Thyroid gland (tissue), 4 donors: ENCODE measurements around the gene ARL8A.

Source experiments
- CTCF ChIP-seq, 6 experiments: fragments of 200-600 bp in 3 of 6; fragments of 450-650 bp in 3 of 6; sonication (generic) in 3 of 6; IDR thresholded peaks; one replicate each; pipeline ENCODE4 v1.5.1; 2016 to 2019; ENCODE audit warnings: antibody characterized with exemption in 6 of 6, mild to moderate bottlenecking in 2 of 6, inconsistent platforms in 1 of 6, moderate library complexity in 1 of 6
- POLR2A ChIP-seq, 2 donors: fragments of 450-650 bp; IDR thresholded peaks; one replicate each; pipeline ENCODE4 v1.6.1; 2017; ENCODE audit warnings: antibody characterized with exemption in 2 of 2, mild to moderate bottlenecking in 2 of 2, moderate library complexity in 1 of 2

- no peak for TF ChIP-seq CTCF (IDR thresholded peaks at IDR 0.05)
- no peak for TF ChIP-seq POLR2A (IDR thresholded peaks at IDR 0.05)
These were observed 58.7 kb downstream of the ARL8A start for GRCh38 chr1:202085682-202086373.
